Stimulated activated CD8-positive, alpha-beta memory T cell treated with anti-CD3 and anti-CD28 coated beads, Interleukin-4, amount 100 ng/mL, for 1 hour (primary cell): Measurements from ENCODE around the gene CST8.

Experiments
- DNase-seq, 2 donors: peaks; one replicate each; pipeline ENCODE4 v3.0.0-alpha.2; 2020; ENCODE audit warnings: low read depth in 2 of 2, low spot score in 1 of 2

CST8 gene

GRCh38 chr20:23519556-23519955 lies 28.6 kb downstream of the CST8 start:
- no peak for DNase-seq

GRCh38 chr20:23520185-23520584 lies 29.3 kb downstream of the CST8 start:
- DNase-seq, result no peak

GRCh38 chr20:23524146-23524545 lies 33.2 kb downstream of the CST8 start:
- DNase-seq, result no peak

GRCh38 chr20:23526850-23527249 lies 35.9 kb downstream of the CST8 start:
- DNase-seq, result no peak

- no peak for DNase-seq
Measured at GRCh38 chr20:23528867-23529431, 38.0 kb downstream of the CST8 start.

- no peak for DNase-seq
Measured at GRCh38 chr20:23530937-23531567, 40.1 kb downstream of the CST8 start.

- no peak for DNase-seq
Measured at GRCh38 chr20:23532533-23532932, 41.6 kb downstream of the CST8 start.

- no peak for DNase-seq
Measured at GRCh38 chr20:23533161-23533560, 42.2 kb downstream of the CST8 start.

- DNase-seq, result no peak
Measured at GRCh38 chr20:23534801-23535593, 44.1 kb downstream of the CST8 start.

GRCh38 chr20:23536328-23536974 lies 45.5 kb downstream of the CST8 start:
- no peak for DNase-seq

GRCh38 chr20:23537030-23537429 lies 46.1 kb downstream of the CST8 start:
- no peak for DNase-seq

GRCh38 chr20:23540624-23541023 lies 49.7 kb downstream of the CST8 start:
- DNase-seq, result no peak

GRCh38 chr20:23541330-23541729 lies 50.4 kb downstream of the CST8 start:
- no peak for DNase-seq

GRCh38 chr20:23541776-23542175 lies 50.9 kb downstream of the CST8 start:
- no peak for DNase-seq

- DNase-seq, result no peak
Measured at GRCh38 chr20:23542801-23543200, 51.9 kb downstream of the CST8 start.

- DNase-seq, result no peak
Measured at GRCh38 chr20:23544133-23544532, 53.2 kb downstream of the CST8 start.
